A204.1 (cell line): ENCODE measurements around the gene FGD6.
"Not testable (repeated sequence)": the region's sequence is repeated elsewhere in the genome, so short reads cannot be mapped to it uniquely, and the experiment has no call there.

ENCODE experiments used
- FAIRE-seq: peaks from 2 replicates; lab custom pipeline; 2012; peaks lifted over from hg19 to GRCh38; lab: Jason Lieb, UNC

FGD6 gene

DNA sequence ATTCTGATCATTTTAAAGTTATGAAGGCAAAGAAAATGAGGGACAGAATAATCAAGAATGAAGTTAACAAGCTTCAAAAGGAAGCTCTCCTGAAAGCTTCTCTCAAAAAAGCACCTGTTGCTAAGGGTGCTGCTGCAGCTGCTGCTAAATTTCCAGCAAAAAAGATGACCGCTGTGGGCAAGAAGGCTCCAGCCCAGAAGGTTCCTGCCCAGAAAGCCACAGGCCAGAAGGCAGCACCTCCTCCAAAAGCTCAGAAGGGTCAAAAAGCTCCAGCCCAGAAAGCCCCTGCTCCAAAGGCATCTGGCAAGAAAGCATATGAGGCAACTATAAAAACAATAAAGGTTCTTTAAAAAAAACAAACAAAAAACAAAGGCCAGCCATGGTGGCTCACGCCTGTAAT, 91.2 kb downstream of the FGD6 start:
- FAIRE-seq, result no peak

DNA sequence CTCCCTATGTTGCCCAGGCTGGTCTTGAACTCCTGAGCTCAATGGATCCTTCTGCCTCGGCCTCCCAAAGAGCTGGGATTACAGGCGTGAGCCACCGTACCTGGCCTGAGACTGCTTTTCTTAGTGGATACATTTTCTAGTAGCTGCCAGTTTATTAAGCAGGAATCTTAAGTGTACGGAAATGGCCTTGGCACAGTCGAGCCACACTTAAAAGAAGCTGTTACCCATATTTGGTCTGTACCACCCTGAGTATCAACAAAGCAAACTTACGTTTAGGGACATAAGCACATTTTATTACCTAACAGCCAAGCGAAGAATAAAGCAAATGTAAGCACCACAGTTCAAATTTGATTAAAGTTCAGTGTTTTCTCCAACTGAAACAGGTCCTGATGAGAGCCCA, 93.2 kb downstream of the FGD6 start:
- no peak for FAIRE-seq

DNA sequence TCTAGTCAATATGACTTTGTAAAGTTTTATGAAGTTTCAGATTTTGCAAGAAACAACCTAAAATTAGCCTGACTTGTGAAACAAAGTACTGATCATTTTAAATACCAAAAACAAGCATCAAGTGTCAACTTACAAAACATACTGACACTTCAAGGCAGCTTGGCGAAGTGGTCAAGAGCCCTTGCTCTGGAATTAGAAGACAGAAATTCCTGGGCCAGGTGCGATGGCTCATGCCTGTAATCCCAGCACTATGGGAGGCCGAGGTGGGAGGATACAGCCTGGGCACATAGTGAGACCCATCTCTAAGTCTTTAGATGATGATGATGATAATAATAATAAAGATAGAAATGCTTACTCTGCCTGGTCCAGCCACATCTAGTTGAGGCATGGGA, 98.5 kb downstream of the FGD6 start:
- FAIRE-seq, result no peak

DNA sequence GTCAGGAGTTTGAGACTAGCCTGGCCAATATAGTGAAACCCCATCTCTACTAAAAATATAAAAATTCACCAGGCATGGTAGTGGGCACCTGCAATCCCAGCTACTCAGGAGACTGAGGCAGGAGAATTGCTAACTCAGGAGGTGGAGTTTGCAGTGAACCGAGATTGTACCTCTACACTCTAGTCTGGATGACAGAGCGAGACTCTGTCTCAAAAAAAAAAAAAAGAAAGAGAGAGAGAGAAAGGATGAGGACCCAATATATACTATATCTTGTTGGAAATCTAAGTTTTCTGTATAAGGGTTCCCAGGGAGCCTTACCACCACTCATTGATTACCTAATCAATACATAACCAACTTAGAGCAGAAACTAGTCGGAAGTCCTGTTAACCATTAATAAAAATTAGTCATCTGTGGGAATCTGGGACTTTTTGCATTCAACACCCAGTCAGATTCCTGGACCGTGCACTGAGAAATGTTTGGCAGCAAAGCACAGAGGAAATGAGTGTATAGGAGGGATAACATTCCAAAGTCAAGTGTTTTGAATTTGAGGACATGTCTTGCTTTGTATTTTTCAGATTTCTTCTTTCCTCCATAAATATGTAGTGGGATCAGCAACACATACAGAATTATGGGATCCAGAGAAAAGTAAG, 99.0 kb downstream of the FGD6 start:
- no peak for FAIRE-seq

DNA sequence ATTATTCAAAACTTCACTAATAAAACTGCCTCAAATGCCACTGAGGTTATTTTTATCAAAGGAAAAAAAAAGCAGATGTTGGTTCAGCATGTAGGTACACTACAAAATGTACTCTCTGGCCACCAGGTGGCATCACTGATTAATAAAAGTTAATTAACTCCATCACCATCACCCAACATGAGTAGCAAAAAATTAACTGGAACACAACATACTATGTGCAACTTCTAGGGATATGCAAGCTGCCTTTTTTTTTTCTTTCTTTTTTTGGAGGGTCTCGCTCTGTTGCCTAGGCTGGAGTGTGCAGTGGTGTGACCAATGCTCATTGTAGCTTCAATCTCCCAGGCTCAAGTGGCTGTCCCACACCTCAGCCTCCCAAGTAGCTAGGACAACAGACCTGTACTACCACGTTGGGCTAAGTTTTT, 100.1 kb downstream of the FGD6 start:
- FAIRE-seq, result peak; percentile 90

DNA sequence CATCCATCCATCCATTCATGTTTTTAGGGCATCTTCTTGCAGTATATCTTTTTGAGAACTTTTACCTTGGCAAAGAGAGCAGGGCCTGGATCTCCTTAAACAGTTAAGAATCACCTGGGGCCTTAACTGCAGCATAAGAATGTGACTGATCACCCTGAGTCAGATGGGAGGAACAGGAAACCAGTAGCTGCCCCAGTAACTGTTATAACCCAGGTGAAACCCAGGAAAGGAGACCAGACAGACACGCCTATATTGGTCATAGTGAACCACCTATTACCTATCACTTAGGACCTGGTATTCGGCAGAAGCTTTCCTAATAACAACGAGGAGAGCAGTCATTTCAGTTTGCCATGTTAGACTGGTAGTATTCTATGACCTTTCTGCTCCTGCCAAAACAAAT, 100.5 kb downstream of the FGD6 start:
- no peak for FAIRE-seq

DNA sequence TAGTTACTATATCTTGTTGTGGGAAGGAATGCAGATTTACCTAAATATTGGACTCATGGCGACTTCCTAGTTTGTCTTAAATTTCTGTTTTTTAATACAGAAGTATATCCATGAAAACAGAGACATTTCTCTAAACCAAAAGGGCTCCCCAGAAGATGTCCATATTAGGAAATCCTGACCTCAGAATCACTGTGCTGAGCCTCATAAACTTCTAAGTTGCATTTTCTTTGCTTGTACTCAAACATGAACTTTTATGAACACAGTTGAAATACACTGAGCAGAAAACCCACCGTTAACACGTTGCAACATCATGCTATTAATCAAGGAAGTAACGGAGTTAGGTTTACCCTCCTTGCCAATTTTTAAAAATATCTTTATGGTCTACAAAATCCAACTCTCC, 100.9 kb downstream of the FGD6 start:
- no peak for FAIRE-seq

DNA sequence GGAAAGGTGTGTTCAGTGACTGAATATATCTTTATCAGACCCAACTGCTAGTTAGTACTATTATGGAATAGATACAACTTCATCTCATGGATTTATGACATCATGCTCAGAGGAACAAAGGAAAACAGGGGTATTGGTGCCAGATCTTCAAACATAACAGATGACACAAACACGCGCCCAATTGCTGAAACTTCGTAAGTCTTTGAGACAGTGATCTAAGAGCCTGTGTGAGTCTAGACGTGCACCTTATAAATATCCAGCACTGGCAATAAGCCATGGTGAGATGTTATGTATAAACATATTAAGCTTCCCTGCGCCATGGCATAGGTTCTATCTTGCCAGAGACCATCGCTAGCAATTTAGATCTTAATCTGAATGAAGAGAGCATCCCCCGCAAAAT, 101.6 kb downstream of the FGD6 start:
- no peak for FAIRE-seq

DNA sequence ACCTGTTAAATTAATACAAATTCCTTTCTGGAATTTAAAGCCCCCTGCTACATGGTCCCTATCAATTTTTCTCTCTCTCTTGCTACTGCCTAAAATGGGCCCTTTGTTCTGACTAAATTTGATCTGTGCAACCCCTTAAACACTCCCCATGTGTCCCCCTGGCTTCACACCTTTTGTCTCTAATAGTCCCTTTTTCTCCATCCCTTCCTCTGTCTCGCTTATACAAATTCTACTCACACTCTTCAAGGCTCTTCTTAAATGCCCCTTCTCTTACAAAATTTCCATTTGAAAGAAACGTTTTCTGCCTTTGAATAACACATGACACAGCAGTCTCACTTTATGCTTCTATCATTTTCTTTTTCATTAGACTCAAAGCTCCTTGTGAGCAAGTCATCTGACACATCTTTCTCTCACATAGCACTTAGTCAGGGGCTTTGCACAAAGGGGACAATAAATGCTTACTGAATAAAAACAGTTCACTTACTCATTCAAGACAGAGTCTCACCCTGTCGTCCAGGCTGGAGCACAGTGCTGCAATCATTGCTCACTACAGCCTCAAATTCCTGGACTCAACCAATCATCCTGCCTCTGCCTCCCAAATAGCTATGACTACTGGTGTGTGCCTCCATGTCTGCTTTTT, 102.4 kb downstream of the FGD6 start:
- no peak for FAIRE-seq

DNA sequence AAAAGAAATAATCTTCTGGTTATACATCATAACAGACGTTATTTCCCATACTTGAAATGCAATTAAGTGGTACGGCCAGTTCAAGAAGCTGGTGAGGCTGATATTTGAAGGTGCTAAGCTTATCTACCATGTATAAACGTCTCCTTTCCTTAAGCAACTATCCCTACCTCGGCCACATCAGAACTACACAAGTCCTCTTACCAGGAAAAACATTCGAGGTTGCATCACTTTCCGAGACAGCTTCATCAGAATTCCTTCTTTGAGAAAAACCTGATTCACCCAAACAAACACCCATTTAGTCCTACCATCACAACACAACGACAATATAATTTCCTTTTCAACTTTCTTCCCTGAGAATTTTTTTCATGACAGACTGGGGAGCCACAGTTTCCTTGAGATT, 109.9 kb downstream of the FGD6 start:
- no peak for FAIRE-seq

DNA sequence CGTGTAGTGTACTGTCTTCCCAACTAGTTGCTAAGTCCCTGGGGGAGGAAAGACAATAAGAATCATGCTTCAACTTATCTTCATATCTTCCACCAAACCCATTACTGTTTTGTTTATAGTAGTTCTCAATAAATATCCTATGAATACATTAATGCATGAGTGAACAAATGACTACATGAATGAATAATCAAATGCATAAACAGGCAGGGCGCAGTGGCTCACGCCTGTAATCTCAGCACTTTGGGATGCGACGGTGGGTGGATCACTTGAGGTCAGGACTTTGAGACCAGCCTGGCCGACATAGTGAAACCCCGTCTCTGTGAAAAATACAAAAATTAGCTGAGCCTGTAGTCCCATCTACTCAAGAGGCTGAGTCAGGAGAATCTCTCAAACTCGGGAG, 111.7 kb downstream of the FGD6 start:
- FAIRE-seq, result no peak

DNA sequence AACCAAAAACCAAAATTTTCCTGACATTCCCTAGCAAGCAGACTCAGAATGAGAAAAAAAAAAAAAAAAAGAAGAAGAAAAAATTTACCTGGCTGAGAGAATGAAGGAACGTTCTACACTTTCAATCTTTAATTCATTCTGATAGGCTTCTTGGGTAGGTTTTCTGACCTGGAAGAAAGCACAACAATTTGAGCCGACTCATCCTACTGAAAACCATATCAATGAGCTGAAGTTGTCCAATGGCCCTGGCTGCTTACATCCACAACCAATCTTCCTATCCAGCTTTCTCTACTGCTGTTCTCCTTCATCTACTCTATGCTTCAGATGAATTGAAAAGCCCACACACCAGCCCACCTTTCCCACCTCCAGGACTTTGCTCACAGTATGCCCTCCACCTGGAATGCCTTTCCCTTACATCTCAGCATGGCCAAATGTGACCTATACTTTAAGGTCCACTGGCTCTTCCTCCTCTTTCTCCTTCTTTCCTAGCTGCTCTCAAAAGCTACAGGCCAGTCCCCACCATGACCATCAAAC, 112.3 kb downstream of the FGD6 start:
- FAIRE-seq, result no peak

DNA sequence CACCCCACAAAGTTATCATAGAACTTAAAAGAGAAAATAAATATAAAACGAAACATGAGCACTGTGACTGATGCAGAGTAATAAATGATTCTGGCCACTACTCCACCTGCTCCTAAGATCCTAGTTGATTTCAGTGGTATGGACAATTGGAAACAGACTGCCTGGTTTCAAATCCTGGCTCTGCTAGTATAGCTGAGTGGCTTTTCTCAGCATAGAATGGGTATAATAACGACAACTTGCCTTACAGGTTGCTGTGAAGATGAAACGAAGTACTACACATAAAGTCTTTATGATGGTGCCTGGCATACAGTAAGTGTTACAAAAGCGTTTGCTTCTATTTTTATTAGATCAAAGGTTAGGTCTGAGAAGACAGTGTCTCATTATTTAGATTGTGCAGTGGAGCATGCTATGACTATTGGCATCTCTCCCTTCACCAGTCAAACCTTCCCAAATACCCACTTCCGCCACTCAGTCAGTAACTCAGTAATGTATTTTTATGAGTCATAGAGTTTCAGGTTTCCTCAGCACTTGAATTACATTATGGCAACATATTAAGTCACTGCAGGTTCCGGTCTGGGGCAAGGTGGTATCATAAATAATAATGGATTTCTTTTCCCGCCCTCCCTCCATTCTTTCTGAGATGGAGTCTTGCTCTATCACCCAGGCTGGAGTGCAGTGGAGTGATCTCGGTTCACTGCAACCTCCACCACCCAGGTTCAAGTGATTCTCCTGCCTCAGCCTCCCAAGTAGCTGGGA, 114.2 kb downstream of the FGD6 start:
- FAIRE-seq, result no peak

DNA sequence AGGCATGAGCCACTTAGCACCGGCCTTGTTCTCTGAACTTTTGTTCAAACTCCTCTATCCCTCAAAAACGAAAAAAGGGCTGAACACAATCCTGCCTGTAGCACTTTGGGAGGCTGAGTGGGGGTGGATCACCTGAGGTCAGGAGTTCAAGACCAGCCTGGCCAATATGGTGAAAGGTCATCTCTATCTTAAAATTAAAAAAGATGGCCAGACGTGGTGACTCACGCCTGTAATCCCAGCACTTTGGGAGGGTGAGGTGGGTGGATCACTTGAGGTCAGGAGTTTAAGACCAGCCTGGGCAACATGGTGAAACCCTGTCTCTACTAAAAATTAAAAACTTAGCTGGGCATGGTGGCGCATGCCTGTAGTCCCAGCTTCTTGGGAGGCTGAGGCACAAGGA, 115.3 kb downstream of the FGD6 start:
- not testable (repeated sequence) for FAIRE-seq

DNA sequence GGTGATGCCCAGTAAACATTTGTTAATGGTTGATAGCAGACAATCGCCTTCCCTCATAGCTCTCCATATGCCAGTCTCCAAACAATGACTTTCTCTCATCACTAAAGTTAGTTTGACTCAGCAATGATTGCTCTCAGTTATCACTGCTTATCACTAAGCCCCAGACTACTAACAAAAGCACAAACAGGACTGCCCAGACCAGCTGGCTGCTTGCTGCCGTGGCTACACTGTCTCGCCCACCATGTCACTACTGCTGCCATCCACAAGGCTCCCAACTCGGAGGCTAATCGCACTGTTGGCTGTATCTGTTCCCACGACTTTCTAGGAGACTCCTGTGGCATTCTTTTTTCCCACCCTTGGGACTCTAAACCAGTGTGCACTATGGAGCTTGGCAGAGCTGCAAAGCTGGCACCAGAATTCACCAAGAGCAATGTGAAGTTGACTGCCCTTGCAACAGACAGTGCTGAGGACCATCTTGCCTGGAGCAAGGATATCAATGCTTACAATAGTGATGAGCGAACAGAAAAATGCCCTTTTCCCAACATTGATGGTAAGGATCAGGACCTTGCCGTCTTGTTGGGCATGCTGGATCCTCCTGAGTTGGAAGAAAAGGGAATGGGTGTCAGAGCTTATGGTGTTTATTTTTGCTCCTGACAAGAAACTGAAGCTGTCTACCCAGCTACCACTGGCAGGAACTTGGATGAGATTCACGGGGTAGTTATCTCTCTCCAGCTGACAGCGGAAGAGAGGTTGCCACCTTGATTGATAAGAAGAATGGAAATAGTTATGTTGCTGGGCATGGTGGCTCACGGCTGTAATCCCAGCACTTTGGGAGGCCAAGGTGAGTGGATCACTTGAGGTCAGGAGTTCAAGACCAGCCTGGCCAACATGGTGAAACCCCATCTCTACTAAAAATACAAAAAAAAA, 116.7 kb downstream of the FGD6 start:
- FAIRE-seq, result no peak

DNA sequence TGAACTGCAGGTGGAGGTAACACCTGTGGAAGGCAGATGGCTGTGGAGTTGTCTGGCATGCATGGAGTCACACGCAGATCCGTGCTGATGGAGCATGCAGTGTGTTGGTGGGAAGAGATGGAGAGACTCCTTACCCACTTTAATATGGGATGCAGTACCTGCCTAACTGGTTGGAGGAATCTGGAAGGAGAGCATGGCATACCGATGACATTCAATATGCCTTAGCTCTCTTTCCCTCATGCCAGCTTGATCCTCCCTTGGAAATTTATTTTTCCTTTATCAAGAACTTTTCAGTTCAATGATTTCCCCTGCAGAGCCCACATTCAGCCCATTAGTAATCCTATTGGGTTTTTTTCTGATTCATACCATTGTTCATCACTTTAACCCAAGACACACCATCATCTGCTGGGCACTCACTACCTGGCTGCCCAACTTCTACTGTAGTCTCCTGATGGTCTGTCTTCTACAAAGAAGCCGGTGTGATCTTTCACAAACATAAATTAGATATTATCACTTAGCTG, 117.9 kb downstream of the FGD6 start:
- no peak for FAIRE-seq

DNA sequence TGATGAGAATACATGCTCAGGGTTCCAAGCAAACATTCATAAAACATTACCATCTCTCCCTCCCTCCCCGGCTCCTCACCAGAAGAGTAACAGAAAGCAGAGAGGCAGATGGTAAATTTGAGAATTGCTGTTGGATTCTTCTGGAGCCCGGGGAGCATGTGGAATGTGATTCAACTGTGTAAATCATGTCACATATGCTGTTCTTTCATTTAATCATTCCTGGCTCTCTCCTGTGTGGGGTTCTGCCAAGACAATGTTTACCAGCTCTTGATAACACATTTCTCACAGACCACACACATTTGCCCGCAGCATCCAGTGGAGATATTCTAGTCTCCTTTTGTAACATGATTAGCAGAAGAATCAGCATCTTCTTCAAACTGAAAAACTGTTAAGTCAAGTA, 120.4 kb downstream of the FGD6 start:
- no peak for FAIRE-seq

DNA sequence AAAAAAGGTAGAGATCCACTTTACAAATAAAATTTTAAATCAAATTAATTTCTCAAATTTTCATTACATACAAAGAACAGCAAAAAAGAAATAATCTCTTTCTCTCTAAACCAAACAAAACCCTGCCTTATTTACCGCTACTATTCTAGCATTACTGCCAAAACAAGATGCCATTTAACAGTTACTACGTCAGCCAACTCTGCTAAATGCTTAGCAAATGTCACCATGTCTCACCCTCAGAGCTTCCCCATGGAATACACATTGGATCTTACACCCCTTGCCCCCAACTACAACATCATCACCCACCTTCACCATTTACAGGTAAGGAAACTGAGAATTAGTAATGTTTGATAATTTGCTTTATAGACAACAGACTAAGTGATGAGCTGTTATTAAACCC, 120.9 kb downstream of the FGD6 start:
- FAIRE-seq, result no peak

DNA sequence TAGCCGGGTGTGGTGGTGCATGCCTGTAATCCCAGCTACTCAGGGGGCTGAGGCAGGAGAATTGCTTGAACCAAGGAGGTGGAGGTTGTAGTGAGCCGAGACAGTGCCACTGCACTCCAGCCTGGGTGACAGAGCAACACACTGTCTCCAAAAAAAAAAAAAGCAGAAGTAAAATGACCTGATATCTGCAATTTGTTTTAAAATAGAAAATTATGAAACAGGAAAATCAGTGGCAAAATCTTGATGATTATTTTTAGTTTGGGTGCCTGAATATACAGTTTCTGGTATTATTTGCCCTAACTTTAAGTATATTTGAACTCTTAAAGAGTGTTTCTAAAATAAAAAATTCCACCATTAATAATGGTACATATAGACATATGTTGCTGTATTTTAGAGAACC, 121.4 kb downstream of the FGD6 start:
- not testable (repeated sequence) for FAIRE-seq

DNA sequence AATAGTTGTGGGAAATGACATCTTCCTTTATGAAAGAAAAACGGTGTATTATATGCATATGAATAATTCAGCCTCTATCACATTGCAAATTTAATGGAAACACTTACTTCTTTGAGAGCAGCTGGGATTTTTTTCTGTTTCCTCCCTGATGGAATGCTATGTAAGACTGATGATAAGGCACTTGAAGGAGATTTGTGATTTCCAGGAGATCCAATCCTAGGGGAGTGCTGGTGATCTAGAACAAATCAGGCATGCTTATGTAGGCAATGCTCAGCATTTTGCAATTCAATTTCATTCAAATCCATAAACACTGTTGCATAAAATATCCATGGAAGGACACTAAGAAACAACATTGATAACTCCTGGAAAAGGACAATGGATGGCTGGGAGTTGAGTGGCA, 127.8 kb downstream of the FGD6 start:
- no peak for FAIRE-seq

DNA sequence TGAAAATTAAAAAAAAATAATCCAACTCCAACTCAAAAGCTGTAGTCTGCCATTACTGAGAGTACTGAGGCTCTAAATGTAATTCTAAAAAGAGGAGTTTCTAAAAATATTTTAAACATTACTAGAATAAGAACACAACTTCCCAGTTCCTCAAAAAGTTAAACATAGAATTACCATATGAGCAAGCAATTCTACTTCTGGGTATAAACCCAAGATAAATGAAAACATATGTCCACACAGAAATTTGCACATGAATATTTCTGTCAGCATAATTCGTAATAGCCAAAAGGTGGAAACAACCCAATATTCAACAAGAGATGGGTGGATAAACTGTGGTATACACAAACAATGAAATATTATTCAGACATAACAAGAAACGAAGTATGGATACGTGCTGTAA, 128.9 kb downstream of the FGD6 start:
- no peak for FAIRE-seq

DNA sequence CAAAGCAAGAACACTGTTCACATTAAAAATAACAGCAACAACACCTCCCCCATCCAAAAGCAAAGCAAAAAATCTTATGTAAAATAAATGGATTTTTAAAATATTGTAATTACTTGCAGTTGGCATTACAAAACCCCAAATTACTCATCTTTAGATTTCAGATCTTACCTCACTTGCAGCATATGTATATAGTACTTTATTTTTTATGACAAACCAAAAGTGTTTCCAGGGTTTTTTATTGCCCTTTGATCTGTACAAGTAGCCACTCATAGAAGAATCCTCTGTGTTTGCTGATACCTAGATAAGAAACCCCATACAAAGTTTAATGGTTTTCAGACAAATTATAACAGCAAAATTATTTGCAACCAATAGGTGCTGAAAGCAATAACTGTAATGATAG, 131.7 kb downstream of the FGD6 start:
- no peak for FAIRE-seq
